ENCODE data around the gene PPDPF.
A peak's percentile ranks its signal among the peaks of the same experiment; 100 is the strongest.

PPDPF gene

GRCh38 chr20:63522091-63522868, 1.7 kb downstream of the PPDPF start:
- H3K4me1 Mint-ChIP-seq = peaks cover 5% of the 10 kb centered on the region
- H3K36me3 Mint-ChIP-seq = peaks cover 9% of the 10 kb centered on the region
- no peaks in the 10 kb centered on the region for H3K27me3 Mint-ChIP-seq
- no peaks in the 10 kb centered on the region for H3K9me3 Mint-ChIP-seq
- H3K27ac Mint-ChIP-seq = peak overlapping the region; percentile 4
- peak overlapping the region; percentile 60 for H3K4me3 Mint-ChIP-seq

GRCh38 chr20:63522981-63523611, 2.5 kb downstream of the PPDPF start:
- Mint-ChIP-seq H3K27me3 (no peaks in the 10 kb centered on the region), H3K27ac (no peak overlapping the region), H3K36me3 (peaks cover 9% of the 10 kb centered on the region), H3K9me3 (no peaks in the 10 kb centered on the region), H3K4me3 (peak overlapping the region; percentile 60), H3K4me1 (peaks cover 5% of the 10 kb centered on the region)

GRCh38 chr20:63525185-63525584, 4.6 kb downstream of the PPDPF start:
- peaks cover 8% of the 10 kb centered on the region for H3K4me1 Mint-ChIP-seq
- peaks cover 9% of the 10 kb centered on the region for H3K36me3 Mint-ChIP-seq
- H3K4me3 Mint-ChIP-seq = no peak overlapping the region
- no peaks in the 10 kb centered on the region for H3K9me3 Mint-ChIP-seq
- no peak overlapping the region for H3K27ac Mint-ChIP-seq
- no peaks in the 10 kb centered on the region for H3K27me3 Mint-ChIP-seq

GRCh38 chr20:63525971-63526370, 5.4 kb downstream of the PPDPF start:
- Mint-ChIP-seq H3K36me3 (peaks cover 9% of the 10 kb centered on the region), H3K4me3 (no peak overlapping the region), H3K4me1 (peaks cover 8% of the 10 kb centered on the region), H3K27me3 (no peaks in the 10 kb centered on the region), H3K9me3 (no peaks in the 10 kb centered on the region), H3K27ac (no peak overlapping the region)

GRCh38 chr20:63527184-63527583, 6.6 kb downstream of the PPDPF start:
- Mint-ChIP-seq H3K27ac (peak overlapping the region; percentile 10), H3K4me3 (no peak overlapping the region), H3K36me3 (peaks cover 9% of the 10 kb centered on the region), H3K9me3 (no peaks in the 10 kb centered on the region), H3K4me1 (peaks cover 8% of the 10 kb centered on the region), H3K27me3 (no peaks in the 10 kb centered on the region)

GRCh38 chr20:63529180-63529860, 8.8 kb downstream of the PPDPF start:
- Mint-ChIP-seq H3K9me3 (no peaks in the 10 kb centered on the region), H3K4me1 (peaks cover 3% of the 10 kb centered on the region), H3K27ac (no peak overlapping the region), H3K27me3 (no peaks in the 10 kb centered on the region), H3K4me3 (no peak overlapping the region), H3K36me3 (peaks cover under 1% of the 10 kb centered on the region)

- no peaks in the 10 kb centered on the region for H3K36me3 Mint-ChIP-seq
- no peaks in the 10 kb centered on the region for H3K27me3 Mint-ChIP-seq
- no peaks in the 10 kb centered on the region for H3K9me3 Mint-ChIP-seq
- peaks cover 3% of the 10 kb centered on the region for H3K4me1 Mint-ChIP-seq
- H3K4me3 Mint-ChIP-seq = no peak overlapping the region
- no peak overlapping the region for H3K27ac Mint-ChIP-seq
Observed at GRCh38 chr20:63529861-63530787, 9.6 kb downstream of the PPDPF start.

GRCh38 chr20:63530788-63531160, 10.2 kb downstream of the PPDPF start:
- Mint-ChIP-seq H3K36me3 (no peaks in the 10 kb centered on the region), H3K27me3 (no peaks in the 10 kb centered on the region), H3K4me3 (no peak overlapping the region), H3K27ac (no peak overlapping the region), H3K9me3 (no peaks in the 10 kb centered on the region), H3K4me1 (peaks cover 3% of the 10 kb centered on the region)

GRCh38 chr20:63531686-63532448, 11.3 kb downstream of the PPDPF start:
- Mint-ChIP-seq H3K27ac (no peak overlapping the region), H3K27me3 (no peaks in the 10 kb centered on the region), H3K4me3 (no peak overlapping the region), H3K36me3 (no peaks in the 10 kb centered on the region), H3K4me1 (peaks cover 4% of the 10 kb centered on the region), H3K9me3 (no peaks in the 10 kb centered on the region)

GRCh38 chr20:63532449-63532971, 11.9 kb downstream of the PPDPF start:
- no peak overlapping the region for H3K4me3 Mint-ChIP-seq

GRCh38 chr20:63533388-63533787, 12.8 kb downstream of the PPDPF start:
- Mint-ChIP-seq H3K27ac (no peak overlapping the region), H3K27me3 (no peaks in the 10 kb centered on the region), H3K4me3 (no peak overlapping the region), H3K36me3 (no peaks in the 10 kb centered on the region), H3K9me3 (no peaks in the 10 kb centered on the region), H3K4me1 (peaks cover 6% of the 10 kb centered on the region)

More at GRCh38 chr20:63532449-63532971, 11.9 kb downstream of the PPDPF start:
- Mint-ChIP-seq H3K9me3 (no peaks in the 10 kb centered on the region), H3K27me3 (no peaks in the 10 kb centered on the region), H3K27ac (no peak overlapping the region), H3K4me1 (peaks cover 6% of the 10 kb centered on the region), H3K36me3 (no peaks in the 10 kb centered on the region)

GRCh38 chr20:63533871-63534393, 13.4 kb downstream of the PPDPF start:
- Mint-ChIP-seq H3K9me3 (no peaks in the 10 kb centered on the region), H3K4me3 (no peak overlapping the region), H3K4me1 (peaks cover 3% of the 10 kb centered on the region), H3K27ac (no peak overlapping the region), H3K27me3 (no peaks in the 10 kb centered on the region), H3K36me3 (no peaks in the 10 kb centered on the region)

GRCh38 chr20:63534427-63534830, 13.9 kb downstream of the PPDPF start:
- H3K4me3 Mint-ChIP-seq = no peak overlapping the region
- H3K27me3 Mint-ChIP-seq = no peaks in the 10 kb centered on the region
- no peak overlapping the region for H3K27ac Mint-ChIP-seq
- H3K36me3 Mint-ChIP-seq = no peaks in the 10 kb centered on the region
- peaks cover 3% of the 10 kb centered on the region for H3K4me1 Mint-ChIP-seq
- H3K9me3 Mint-ChIP-seq = no peaks in the 10 kb centered on the region

Measured in activated naive CD4-positive, alpha-beta T cell treated with anti-CD3 and anti-CD28 coated beads, Interleukin-2, amount 50 U/mL, for 24 hours (primary cell).